MCF 10A (cell line): ENCODE measurements around the gene UBE2E3. TPM values are rescaled to one million over a fixed set of nuclear protein-coding genes. Genes with fewer than 3 reads are reported as not detected.
"Not testable (repeated sequence)": the region's sequence is repeated elsewhere in the genome, so short reads cannot be mapped to it uniquely, and the experiment has no call there.

ENCODE experiments used
- BruUV-seq: library from RNA; stranded (reverse); fragments of 400-500 nt; replicated peaks from 2 replicates; lab custom pipeline; 2021; lab: Mats Ljungman, UMichigan
- CTCF ChIA-PET: fragments of 300-600 bp; sonication (Branson Sonifier 250); formaldehyde crosslinking; extraction: SDS; loops from one replicate; lab custom pipeline; 2021; ENCODE audit warnings: antibody characterized with exemption, inconsistent platforms; lab: Yijun Ruan, JAX
- POLR2A ChIA-PET: fragments of 300-600, 350-650 bp; sonication (Branson Sonifier 250); formaldehyde crosslinking; extraction: SDS; loops from one replicate; lab custom pipeline; 2020; ENCODE audit warnings: antibody characterized with exemption, inconsistent platforms; lab: Yijun Ruan, JAX
- DNase-seq: peaks from one replicate; pipeline ENCODE4 v3.0.0-alpha.2; 2018; ENCODE audit not compliant: unreplicated experiment
- H3K27ac Mint-ChIP-seq: one replicate; pipeline ENCODE4 v1.8.0; 2022; ENCODE audit warnings: mild to moderate bottlenecking, low read depth, mixed read lengths; ENCODE audit not compliant: unreplicated experiment
- H3K27me3 Mint-ChIP-seq: one replicate; pipeline ENCODE4 v1.8.0; 2022; ENCODE audit warnings: mixed read lengths; ENCODE audit not compliant: insufficient read depth, unreplicated experiment
- H3K36me3 Mint-ChIP-seq: one replicate; pipeline ENCODE4 v1.8.0; 2022; ENCODE audit warnings: mild to moderate bottlenecking, moderate library complexity, mixed read lengths; ENCODE audit not compliant: insufficient read depth, unreplicated experiment
- H3K4me1 Mint-ChIP-seq: one replicate; pipeline ENCODE4 v1.8.0; 2022; ENCODE audit warnings: mixed read lengths; ENCODE audit not compliant: insufficient read depth, unreplicated experiment
- H3K4me3 Mint-ChIP-seq: one replicate; pipeline ENCODE4 v1.8.0; 2022; ENCODE audit warnings: mild to moderate bottlenecking, moderate library complexity, mixed read lengths; ENCODE audit not compliant: unreplicated experiment
- H3K9me3 Mint-ChIP-seq: one replicate; pipeline ENCODE4 v1.8.0; 2022; ENCODE audit warnings: mixed read lengths; ENCODE audit not compliant: unreplicated experiment
- intact Hi-C: fragments of 100-400 bp; cut with micrococcal nuclease; formaldehyde crosslinking; loops from 2 replicates; pipeline ENCODE4 v1.14.1; 2022
- total RNA-seq: library from RNA; stranded (reverse); gene quantifications from 2 replicates; pipeline ENCODE4 v1.2.3, GENCODE V29; 2022
- TF ChIP-seq, protein P1 (sequence below): fragments of 200-600 bp; IDR thresholded peaks from one replicate; pipeline ENCODE4 v1.8.0; 2022; ENCODE audit warnings: antibody characterized with exemption, mild to moderate bottlenecking; ENCODE audit not compliant: unreplicated experiment

The UBE2E3 gene
- total RNA-seq, 1 experiment from 2014 or later, result 69.3 TPM

DNA sequence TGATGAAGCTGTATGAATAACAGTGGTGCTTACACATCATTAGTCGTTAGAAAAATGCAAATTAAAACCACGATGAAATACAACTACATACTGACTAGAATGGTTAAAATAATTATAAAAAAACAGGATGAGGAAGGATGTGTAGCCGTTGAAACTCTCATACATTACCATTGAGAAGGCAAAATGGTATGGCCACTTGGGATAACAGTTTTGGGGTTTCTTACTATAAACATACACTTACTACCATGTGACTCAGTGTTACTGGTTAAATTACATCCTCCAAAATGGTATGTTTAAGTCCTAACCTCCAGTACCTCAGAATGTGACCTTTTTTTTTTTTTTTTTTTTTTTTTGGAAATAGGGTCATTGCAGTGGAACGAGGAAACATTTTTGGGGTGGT is 58.4 kb downstream of the UBE2E3 start:
- ChIA-PET POLR2A (no interaction called here), CTCF (no interaction called here)
- H3K36me3 Mint-ChIP-seq, result no peaks in the 10 kb centered on the region
- H3K27me3 Mint-ChIP-seq, result no peaks in the 10 kb centered on the region
- H3K27ac Mint-ChIP-seq, result no peak overlapping the region
- DNase-seq, result no peak
- TF ChIP-seq, protein P1, sequence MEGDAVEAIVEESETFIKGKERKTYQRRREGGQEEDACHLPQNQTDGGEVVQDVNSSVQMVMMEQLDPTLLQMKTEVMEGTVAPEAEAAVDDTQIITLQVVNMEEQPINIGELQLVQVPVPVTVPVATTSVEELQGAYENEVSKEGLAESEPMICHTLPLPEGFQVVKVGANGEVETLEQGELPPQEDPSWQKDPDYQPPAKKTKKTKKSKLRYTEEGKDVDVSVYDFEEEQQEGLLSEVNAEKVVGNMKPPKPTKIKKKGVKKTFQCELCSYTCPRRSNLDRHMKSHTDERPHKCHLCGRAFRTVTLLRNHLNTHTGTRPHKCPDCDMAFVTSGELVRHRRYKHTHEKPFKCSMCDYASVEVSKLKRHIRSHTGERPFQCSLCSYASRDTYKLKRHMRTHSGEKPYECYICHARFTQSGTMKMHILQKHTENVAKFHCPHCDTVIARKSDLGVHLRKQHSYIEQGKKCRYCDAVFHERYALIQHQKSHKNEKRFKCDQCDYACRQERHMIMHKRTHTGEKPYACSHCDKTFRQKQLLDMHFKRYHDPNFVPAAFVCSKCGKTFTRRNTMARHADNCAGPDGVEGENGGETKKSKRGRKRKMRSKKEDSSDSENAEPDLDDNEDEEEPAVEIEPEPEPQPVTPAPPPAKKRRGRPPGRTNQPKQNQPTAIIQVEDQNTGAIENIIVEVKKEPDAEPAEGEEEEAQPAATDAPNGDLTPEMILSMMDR, result no peak
- H3K4me3 Mint-ChIP-seq, result no peak overlapping the region
- intact Hi-C loops, result no loop called here
- no peaks in the 10 kb centered on the region for H3K9me3 Mint-ChIP-seq
- no TSS peak for BruUV-seq
- peaks cover 6% of the 10 kb centered on the region for H3K4me1 Mint-ChIP-seq

DNA sequence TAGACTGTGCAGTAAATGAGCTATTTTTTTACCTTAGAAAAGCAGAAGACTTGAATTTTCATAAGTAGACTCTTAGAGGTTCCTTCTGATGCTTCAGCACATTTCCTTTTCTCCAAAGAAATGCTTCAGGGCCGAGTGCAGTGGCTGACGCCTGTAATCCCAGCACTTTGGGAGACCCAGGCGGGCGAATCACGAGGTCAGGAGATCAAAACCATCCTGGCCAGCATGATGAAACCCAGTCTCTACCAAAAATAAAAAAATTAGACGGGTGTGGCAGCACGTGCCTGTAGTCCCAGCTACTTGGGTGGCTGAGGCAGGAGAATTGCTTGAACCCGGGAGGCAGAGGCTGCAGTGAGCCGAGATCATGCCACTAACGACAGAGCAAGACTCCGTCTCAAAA is 60.4 kb downstream of the UBE2E3 start:
- H3K4me1 Mint-ChIP-seq, H3K4me3 Mint-ChIP-seq, CTCF ChIA-PET, intact Hi-C loops, H3K27me3 Mint-ChIP-seq, H3K27ac Mint-ChIP-seq, DNase-seq, H3K36me3 Mint-ChIP-seq, BruUV-seq, H3K9me3 Mint-ChIP-seq: not testable (repeated sequence)
- POLR2A ChIA-PET, result interaction anchor here (1.0 kb wide), 1 partner anchor 19 kb away, joined by 3 read pairs; no protein-coding TSS in a partner anchor

DNA sequence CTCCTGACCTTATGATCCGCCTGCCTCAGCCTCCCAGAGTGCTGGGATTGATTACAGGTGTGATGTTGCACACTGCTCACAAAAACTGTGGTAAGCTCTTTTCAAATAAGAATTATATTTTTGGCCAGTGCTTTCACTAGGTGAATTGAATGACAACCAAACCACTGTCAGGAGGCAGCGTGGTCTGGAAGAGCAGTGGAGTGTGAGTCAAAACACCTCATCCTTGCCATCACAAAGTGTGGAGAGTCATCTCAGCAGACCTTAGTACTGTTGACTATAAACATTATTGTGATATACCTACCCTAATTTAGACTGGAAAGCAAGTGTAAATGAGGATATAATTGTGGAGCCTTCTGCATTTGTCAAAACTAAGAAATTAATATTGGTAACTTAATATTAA is 61.3 kb downstream of the UBE2E3 start:
- POLR2A ChIA-PET, result interaction anchor here (0.6 kb wide), 1 partner anchor 1900 kb away, joined by 4 read pairs; no protein-coding TSS in a partner anchor
- intact Hi-C loops, result no loop called here
- no peaks in the 10 kb centered on the region for H3K9me3 Mint-ChIP-seq

DNA sequence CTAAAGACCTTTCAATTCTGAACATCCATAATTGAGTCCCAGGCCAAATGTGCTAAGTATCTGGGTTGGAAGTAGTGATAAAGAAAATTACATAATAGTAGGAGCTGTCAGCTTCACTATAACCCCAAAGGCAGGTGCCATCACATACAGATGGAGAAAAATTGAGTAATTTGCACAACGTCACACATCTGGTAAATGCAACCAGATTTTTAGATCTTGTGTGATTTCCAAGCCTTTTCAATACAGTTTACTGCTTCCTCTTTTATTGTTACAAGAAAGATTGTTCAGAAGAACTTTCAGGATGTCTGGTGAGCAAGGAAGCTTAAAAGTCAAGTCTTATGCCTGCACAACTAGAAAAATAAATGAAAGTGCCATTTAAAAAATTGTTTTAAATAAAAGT is 62.3 kb downstream of the UBE2E3 start:
- Mint-ChIP-seq H3K27me3 (no peaks in the 10 kb centered on the region), H3K4me1 (no peaks in the 10 kb centered on the region), H3K27ac (no peak overlapping the region), H3K9me3 (no peaks in the 10 kb centered on the region), H3K4me3 (no peak overlapping the region), H3K36me3 (no peaks in the 10 kb centered on the region)
- intact Hi-C loops, result no loop called here
- DNase-seq, result no peak
- POLR2A ChIA-PET, result interaction anchor here (0.6 kb wide), 1 partner anchor 1096 kb away, joined by 3 read pairs; no protein-coding TSS in a partner anchor
- CTCF ChIA-PET, result interaction anchor here (1.0 kb wide), 1 partner anchor 917 kb away, joined by 4 read pairs; no protein-coding TSS in a partner anchor
- TF ChIP-seq, protein P1, result no peak
- no TSS peak for BruUV-seq

More for the DNA sequence above, 61.3 kb downstream of the UBE2E3 start:
- no peak for DNase-seq
- Mint-ChIP-seq H3K4me1 (peaks cover 5% of the 10 kb centered on the region), H3K36me3 (no peaks in the 10 kb centered on the region), H3K4me3 (no peak overlapping the region), H3K27me3 (no peaks in the 10 kb centered on the region), H3K27ac (no peak overlapping the region)
- TF ChIP-seq, protein P1, result no peak
- BruUV-seq, result no TSS peak
- CTCF ChIA-PET, result interaction anchor here (0.6 to 1.1 kb wide), 2 partner anchors 58 to 495 kb away, joined by 3 to 5 read pairs; no protein-coding TSS in a partner anchor
